Measurements from ENCODE around the gene DDX41. TPM values are rescaled to one million over a fixed set of nuclear protein-coding genes. Genes with fewer than 3 reads are reported as not detected.

The DDX41 gene
- total and polyA plus RNA-seq, 10 of the 15 experiments (the other 5 are each of a cell fraction or from before 2014, with no cell fraction given): 32.7 to 215 (median 93.6) TPM

DNA sequence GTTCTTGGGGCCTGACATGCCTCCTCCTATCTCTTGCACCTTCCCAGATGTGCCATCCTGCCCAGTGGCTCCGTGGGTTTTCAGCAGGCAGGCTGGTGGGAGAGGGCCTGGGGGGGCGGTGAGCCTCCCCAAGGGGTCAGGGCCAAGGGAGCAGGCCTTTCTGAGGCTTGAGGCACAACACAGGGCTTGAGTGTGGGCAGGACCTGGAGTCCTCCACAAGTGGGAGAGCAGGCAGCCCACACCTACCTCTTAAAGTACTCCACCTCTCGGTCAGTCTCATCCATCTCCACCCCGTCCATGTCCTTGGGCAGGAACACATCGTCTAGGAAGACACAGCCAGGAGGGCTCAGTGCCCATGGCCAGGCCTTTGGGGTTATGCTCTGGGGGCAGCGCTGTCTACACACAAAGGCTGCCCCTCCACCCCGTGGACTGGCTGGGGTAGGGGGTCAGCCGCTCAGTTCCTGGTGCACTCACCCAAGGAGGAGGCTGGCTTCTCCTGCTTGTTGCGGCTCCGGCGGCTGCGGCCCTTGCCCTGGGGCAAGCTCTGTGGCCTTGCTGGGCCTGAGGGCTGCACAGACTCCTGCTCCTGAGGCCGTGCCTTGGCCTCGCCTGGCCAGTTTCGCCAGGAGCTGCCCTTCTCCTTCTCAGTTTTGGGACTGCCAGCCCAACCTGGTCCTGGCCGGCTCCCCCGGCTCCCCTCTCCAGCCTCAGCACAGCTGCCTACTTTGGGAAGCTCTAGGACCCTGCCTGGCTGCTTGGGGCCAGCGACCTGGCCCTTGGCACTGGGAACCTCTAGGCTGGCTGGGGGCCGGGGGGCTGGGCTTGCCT, 7.2 kb upstream of the DDX41 start:
- intact Hi-C loops (cut with micrococcal nuclease; ENCODE audit: unreplicated experiment) (no loop called here), in situ Hi-C loops (cut with MboI) (no loop called here)
- Histone ChIP-seq H3K4me2 (ENCODE audit: control insufficient read depth, insufficient read depth) (no peak overlapping the region), H3K27me3 (replicated peaks in 1 of 2; ENCODE audit: control insufficient read depth in 2 of 2, insufficient read depth in 2 of 2, low read length in 1 of 2) (no peaks in the 10 kb centered on the region), H3K36me3 (ENCODE audit: control insufficient read depth in 2 of 2, insufficient read depth in 2 of 2, low read length in 1 of 2) (peaks cover 8 to 17% of the 10 kb centered on the region in 2 experiments; a peak in 3 of 4 replicates), H3K9me3 (replicated peaks; ENCODE audit: control insufficient read depth, insufficient read depth, low read length) (no peaks in the 10 kb centered on the region), H3K9ac (ENCODE audit: control insufficient read depth, insufficient read depth, low read length) (no peak overlapping the region), H3K79me2 (ENCODE audit: control insufficient read depth, insufficient read depth, low read length) (no peaks in the 10 kb centered on the region; the same call in 1 of the 2 replicates), H4K20me1 (ENCODE audit: control insufficient read depth, insufficient read depth) (no peaks in the 10 kb centered on the region), H2AFZ (ENCODE audit: control insufficient read depth, low read depth, low read length) (no peak overlapping the region), H3K4me3 (no peak overlapping the region), H3K4me1 (ENCODE audit: control insufficient read depth, insufficient read depth, low read length) (no peaks in the 10 kb centered on the region; the same call in 1 of the 2 replicates), H3K27ac (ENCODE audit: control insufficient read depth, insufficient read depth) (no peak overlapping the region)
- no peak for DNase-seq (ENCODE audit: low read depth, low spot score)
- TF ChIP-seq ETV6 (conservative IDR thresholded peaks at IDR 0.05 in 1 of 2, IDR thresholded peaks at IDR 0.05 in 1 of 2; ENCODE audit: borderline replicate concordance in 1 of 2, low read depth in 1 of 2) (no peak), IKZF2 (IDR thresholded peaks at IDR 0.05) (no peak), BACH1 (IDR thresholded peaks at IDR 0.05; ENCODE audit: borderline replicate concordance) (no peak), MEF2B (IDR thresholded peaks at IDR 0.05; ENCODE audit: partially characterized antibody, poor library complexity, severe bottlenecking) (no peak), FOS (IDR thresholded peaks at IDR 0.05; ENCODE audit: borderline replicate concordance, extremely low read depth, insufficient read length) (no peak), SUZ12 (IDR thresholded peaks at IDR 0.05; ENCODE audit: unreplicated experiment) (no peak), POLR2AphosphoS2 (IDR thresholded peaks at IDR 0.05; ENCODE audit: low read depth, low read length) (no peak), NFXL1 (IDR thresholded peaks at IDR 0.05; ENCODE audit: borderline replicate concordance) (no peak), SIX5 (IDR thresholded peaks at IDR 0.05; ENCODE audit: low read depth, low read length, severe bottlenecking) (no peak)
- TF ChIP-seq, protein P1, sequence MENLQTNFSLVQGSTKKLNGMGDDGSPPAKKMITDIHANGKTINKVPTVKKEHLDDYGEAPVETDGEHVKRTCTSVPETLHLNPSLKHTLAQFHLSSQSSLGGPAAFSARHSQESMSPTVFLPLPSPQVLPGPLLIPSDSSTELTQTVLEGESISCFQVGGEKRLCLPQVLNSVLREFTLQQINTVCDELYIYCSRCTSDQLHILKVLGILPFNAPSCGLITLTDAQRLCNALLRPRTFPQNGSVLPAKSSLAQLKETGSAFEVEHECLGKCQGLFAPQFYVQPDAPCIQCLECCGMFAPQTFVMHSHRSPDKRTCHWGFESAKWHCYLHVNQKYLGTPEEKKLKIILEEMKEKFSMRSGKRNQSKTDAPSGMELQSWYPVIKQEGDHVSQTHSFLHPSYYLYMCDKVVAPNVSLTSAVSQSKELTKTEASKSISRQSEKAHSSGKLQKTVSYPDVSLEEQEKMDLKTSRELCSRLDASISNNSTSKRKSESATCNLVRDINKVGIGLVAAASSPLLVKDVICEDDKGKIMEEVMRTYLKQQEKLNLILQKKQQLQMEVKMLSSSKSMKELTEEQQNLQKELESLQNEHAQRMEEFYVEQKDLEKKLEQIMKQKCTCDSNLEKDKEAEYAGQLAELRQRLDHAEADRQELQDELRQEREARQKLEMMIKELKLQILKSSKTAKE (IDR thresholded peaks at IDR 0.05; ENCODE audit: low read depth, poor library complexity, severe bottlenecking): no peak
- BruUV-seq (replicated peaks): no TSS peak
- POLR2A ChIA-PET: interaction anchor here (0.7 to 1.0 kb wide), 2 partner anchors 8 to 90 kb away, joined by 3 to 4 read pairs; no protein-coding TSS in a partner anchor
- no peak for FAIRE-seq
- 94% methylated on average over 19 of the region's 19 CpGs for WGBS (ENCODE audit: insufficient coverage, insufficient replicate concordance, low lambda C conversion rate, missing lambda C conversion rate)
- SMC1A ChIA-PET (ENCODE audit: uncharacterized antibody, unreplicated experiment): no interaction called here
- CTCF ChIA-PET: no interaction called here
- RAD21 ChIA-PET (ENCODE audit: unreplicated experiment): no interaction called here
- ATAC-seq: no peak

All from GM12878 (cell line).